HG03439 (cell line): ENCODE measurements around the gene GALR3.

Experiments
- ATAC-seq: cut with Tn5 transposase; IDR thresholded peaks from one replicate; pipeline ENCODE4 v1.9.1; 2021; ENCODE audit warnings: mild to moderate bottlenecking, moderate library complexity; ENCODE audit not compliant: unreplicated experiment

The GALR3 gene

DNA sequence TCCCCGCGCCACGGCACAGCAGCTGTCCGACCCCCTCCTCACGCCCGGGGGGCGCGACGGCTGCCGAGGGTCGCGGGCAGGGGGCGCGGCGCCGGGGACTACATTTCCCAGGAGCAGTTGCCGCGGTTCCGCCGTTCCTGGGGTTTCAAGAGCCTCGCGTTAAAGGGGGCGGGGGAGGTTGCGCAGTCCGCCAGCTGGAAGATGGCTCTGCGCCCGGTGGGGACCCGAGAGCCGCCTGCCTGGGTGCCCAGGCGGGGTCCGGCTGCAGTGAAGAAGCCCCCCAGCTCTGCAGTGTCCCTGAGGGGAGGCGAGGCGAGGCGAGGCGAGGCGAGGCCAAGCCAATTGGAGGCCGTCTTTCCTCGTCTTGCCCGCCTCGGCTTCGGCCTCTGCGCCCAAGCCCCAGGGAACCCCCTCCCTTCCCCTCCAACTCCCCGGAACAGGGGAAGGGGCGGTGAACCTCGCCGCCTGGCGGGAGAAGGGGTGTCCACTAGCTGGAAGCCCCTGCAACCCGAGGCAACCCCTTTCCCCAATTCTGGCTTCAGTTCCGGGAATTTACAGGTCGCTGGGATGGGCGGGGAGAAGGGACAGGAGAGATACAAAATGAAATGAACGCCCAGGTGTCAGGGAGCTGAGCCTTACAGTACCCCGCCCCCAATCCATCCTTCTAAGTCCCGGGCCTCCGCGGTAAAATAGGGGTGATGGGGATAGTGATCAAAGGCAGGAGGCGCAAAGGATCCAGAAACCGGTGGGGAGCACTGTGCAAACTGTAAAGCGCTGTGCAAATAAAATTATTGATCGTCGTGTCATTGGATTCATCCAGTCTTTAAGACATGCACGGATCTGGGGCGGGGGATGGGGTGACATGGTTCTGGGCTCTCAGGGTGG lies 20.6 kb upstream of the GALR3 start:
- ATAC-seq: no peak

DNA sequence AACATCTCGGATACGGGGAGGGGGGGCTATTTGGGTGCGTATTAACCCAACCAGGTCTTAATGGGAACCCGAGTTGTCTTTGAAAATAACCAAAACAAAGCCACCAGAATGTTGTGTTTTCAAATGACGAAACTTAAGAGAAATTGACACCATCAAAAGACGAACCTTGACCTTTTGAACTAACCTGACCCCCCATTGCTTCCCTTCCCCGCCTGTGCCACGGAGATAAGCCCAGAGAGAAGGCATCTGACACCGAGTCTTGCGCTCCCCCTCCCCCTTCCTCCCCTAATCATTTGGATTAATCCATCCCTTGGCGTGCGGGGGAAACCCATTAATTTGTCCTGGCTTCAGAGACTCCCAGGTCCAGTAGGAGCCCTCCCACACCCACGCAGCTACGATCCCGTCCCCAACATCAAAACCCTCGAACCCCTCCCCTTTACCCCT lies 20.0 kb upstream of the GALR3 start:
- no peak for ATAC-seq

DNA sequence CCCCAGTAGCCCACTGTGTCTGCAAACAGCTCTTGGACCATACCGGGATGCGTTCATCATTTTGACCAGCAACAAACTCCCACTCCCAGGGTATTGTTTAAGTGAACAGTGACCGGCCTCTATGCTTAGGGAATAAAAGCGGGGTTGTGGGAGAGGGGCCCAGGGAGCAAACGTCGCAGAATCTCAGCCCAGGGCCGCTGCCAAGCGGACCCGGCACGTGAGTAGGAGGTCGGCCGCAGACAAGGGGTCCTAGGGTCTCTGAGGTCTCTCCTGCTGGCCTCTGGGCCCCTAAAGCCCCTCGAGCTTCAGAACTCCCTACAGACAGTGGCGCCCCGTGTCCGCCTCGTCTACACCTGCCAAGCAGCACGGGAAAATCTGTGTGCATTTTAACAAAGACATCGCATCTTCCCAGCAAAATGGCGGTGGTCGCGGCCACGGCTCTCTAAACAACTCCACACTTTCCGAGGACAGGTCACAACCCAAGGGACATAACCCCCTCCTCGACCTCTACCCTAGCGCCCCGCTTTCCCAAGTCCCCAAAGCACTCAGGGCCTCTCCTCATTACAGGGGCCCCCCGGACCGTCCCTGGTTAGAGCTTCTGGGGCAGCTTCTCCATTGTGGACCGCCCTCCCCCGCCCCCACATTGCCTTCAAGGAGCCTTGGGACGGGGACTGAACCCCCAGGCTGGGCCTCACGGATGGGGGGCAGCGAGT lies 19.4 kb upstream of the GALR3 start:
- no peak for ATAC-seq

GRCh38 chr22:37804352-37804880 lies 18.8 kb upstream of the GALR3 start:
- ATAC-seq: no peak

- ATAC-seq: no peak
These were observed 18.0 kb upstream of the GALR3 start for GRCh38 chr22:37804881-37805809.

DNA sequence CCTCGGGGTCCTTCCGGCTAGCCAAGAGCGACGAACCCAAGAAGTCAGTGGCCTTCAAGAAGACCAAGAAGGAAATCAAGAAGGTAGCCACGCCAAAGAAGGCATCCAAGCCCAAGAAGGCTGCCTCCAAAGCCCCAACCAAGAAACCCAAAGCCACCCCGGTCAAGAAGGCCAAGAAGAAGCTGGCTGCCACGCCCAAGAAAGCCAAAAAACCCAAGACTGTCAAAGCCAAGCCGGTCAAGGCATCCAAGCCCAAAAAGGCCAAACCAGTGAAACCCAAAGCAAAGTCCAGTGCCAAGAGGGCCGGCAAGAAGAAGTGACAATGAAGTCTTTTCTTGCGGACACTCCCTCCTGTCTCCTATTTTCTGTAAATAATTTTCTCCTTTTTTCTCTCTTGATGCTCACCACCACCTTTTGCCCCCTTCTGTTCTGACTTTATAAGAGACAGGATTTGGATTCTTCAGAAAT lies 17.3 kb upstream of the GALR3 start:
- ATAC-seq: no peak

DNA sequence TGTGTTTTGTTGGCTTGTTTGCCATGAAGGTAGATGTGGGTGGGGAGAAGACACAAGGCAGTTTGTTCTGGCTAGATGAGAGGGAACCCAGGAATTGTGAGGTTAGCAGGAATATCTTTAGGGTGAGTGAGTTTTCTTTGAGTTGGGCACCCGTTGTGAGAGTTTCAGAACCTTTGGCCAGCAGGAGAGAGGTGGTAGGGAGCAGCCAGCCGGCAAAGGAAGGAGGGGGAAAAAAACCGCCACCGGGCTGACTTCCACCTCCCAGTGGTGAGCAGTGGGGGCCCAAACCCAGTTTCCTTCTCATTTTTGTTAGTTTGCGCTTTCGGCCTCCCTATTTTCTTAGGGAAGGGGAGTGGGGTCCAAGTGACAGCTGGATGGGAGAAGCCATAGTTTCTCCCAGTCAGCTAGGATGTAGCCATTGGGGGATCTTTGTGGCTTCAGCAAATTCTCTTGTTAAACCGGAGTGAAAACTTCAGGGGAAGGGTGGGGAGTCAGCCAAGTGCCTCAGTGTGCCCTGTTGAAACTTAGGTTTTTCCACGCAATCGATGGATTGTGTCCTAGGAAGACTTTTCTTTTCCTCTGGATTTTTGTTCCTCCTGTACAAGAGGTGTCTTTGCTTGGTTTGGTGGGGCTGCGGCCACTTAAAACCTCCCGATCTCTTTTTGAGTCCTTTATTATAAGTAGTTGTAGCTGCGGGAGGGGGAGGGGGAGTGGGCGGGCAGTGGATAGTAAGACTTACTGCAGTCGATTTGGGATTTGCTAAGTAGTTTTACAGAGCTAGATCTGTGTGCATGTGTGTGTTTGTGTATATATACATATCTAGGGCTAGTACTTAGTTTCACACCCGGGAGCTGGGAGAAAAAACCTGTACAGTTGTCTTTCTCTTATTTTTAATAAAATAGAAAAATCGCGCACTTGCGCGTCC lies 16.5 kb upstream of the GALR3 start:
- no peak for ATAC-seq

GRCh38 chr22:37807410-37808293 lies 15.5 kb upstream of the GALR3 start, which contains the start of gene GCAT:
Gene GCAT, plus strand, starts transcription at chr22:37807934. Its CDS starts 34 bp downstream, at chr22:37807968.
- peak; percentile 75 for ATAC-seq

- no peak for ATAC-seq
These were observed 14.9 kb upstream of the GALR3 start for GRCh38 chr22:37808294-37808657.

DNA sequence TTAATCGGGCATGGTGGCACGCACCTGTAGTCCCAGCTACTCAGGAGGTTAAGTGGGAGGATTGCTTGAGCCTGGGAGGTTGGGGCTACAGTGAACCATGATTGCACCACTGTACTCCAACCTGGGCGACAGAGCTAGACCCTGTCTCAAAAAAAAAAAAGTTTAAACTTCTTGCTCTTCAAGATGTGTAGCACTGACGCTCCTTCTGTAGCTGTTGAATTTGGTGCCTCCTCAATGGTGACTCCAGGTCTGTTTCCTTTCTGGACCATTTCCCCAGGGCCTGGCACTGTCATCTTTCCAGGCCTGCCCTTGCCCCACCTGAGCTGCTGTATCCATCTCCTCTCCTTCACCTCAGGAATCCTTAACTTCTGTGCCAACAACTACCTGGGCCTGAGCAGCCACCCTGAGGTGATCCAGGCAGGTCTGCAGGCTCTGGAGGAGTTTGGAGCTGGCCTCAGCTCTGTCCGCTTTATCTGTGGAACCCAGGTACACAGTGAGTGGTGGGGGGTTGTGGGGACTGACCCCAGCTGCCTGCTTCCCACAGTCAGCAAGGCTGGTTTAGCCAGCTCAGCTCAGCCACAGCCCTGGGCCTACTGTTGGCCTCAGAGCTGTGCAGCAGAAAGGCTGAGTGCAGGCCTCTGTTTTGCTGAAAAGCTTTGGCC lies 13.4 kb upstream of the GALR3 start:
- ATAC-seq: no peak

GRCh38 chr22:37811867-37812266 lies 11.3 kb upstream of the GALR3 start:
- no peak for ATAC-seq

GRCh38 chr22:37812869-37813678 lies 10.1 kb upstream of the GALR3 start:
- ATAC-seq: no peak

DNA sequence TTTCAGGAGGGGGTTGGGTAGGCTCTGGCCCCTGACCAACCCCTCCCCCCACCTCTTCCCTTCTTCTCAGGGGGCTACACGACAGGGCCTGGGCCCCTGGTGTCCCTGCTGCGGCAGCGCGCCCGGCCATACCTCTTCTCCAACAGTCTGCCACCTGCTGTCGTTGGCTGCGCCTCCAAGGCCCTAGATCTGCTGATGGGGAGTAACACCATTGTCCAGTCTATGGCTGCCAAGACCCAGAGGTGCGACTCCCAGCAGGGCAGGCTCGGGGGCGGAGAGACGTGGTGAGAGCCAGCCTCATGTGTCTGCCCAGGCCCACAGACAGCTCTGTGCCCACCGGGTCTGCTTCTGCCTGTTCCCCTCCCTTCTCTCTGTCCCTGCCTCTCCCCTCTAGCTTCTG lies 7.6 kb upstream of the GALR3 start:
- no peak for ATAC-seq

DNA sequence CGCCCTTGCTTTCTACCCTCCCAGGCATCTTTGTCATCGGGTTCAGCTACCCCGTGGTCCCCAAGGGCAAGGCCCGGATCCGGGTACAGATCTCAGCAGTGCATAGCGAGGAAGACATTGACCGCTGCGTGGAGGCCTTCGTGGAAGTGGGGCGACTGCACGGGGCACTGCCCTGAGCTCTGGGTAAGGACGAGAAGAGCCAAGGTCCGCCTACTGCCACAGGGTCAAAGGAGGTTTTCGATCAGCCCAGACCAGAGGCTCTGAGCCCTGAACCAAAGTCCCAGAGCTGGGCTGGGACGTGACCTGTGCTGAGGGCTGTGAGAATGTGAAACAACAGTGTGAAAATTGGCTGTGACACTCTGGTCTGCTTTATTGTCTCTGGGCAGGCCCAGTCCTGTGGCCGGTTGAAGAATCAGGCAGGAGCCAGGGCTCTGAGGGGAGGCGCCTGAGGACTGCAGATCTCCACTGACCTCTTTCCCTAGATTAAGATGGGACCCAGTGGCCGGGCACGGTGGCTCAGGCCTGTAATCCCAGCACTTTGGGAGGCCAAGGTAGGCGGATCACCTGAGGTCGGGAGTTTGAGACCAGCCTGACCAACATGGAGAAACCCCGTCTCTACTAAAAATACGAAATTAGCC lies 6.5 kb upstream of the GALR3 start:
- ATAC-seq: no peak

DNA sequence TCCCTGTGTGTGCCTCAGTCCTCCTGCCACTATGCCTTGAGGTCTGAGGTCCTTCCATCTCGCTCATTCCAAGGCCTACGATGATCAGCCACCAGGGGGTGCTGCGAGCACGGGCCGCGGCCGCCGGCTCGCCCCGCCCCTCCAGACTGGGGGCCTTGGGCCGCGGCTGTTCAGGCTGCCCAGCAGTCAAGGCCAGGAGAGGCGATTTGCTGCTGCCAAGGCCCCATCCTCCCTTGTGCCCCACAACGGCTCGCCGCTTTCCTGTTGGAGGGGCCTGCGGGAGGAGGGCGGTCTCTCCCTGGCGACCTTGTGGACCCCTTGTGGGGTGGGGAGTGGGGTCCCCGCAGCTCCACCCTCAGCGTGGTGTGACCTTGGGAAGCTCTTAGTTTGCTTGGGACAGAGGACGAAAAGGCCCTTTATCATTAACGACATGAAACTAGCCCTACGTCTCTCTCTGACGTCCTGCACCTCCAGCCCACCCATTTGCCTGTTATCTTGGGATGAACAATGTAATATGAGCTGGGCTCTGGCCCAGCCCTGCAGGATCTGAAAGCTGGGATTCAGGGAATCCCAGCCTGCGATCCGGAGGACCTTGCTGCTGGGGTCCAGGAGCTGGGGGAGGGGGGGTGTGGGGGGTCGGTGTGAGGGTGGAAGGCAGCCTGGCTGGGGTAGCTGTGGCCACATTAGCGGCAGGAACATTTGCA lies 5.3 kb upstream of the GALR3 start:
- no peak for ATAC-seq

DNA sequence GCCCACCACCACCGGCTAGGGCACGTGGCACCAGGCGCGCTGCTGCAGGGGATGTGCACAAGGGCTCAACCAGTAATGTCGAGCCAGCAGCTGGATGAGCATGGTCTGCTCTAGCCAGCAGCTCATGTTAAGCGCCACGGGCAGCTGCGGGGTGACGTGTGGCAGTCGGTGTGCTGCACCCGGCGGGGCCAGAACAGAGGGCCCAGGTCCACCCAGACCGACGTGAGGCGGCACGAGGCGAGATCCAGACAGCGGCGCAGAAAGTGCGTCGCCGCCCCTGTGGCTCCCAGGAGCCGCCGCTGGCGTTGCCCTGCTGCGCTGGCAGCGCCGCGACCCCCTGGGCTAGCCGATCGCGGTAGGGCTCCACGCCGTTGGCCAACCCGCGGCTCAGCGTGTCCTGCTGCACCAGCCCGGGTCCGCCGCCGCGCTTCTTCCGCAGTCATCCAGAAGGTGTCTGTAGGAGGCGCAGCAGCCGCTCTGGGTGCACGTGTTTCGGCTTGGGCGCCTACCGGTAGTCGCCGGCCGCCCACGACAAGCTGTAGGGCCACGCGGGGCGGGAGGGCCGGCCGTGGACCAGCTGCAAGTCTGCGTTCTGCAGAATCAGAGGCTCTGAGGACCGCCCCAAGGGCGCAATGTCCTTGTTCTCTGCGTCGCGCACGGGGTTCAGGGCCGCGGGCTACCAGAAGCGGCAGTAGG lies 4.6 kb upstream of the GALR3 start:
- ATAC-seq: no peak
